Nephron progenitor cell (in vitro differentiated cells): ENCODE data around the gene SCRN1.
A peak's percentile ranks its signal among the peaks of the same experiment; 100 is the strongest.

ENCODE experiments used
- DNase-seq: peaks from one replicate; pipeline ENCODE4 v3.0.0; 2021
- H3K27ac Mint-ChIP-seq: 2 replicates; pipeline ENCODE4 v1.8.0; 2021; ENCODE audit warnings: mild to moderate bottlenecking, moderate library complexity, mixed read lengths
- H3K27me3 Mint-ChIP-seq: 2 replicates; pipeline ENCODE4 v1.8.0; 2021; ENCODE audit warnings: mild to moderate bottlenecking, low read depth, mixed read lengths; ENCODE audit not compliant: poor library complexity
- H3K36me3 Mint-ChIP-seq: 2 replicates; pipeline ENCODE4 v1.8.0; 2021; ENCODE audit warnings: low read depth, mixed read lengths
- H3K4me1 Mint-ChIP-seq: 2 replicates; pipeline ENCODE4 v1.8.0; 2021; ENCODE audit warnings: mixed read lengths
- H3K4me3 Mint-ChIP-seq: 2 replicates; pipeline ENCODE4 v1.8.0; 2021; ENCODE audit warnings: mild to moderate bottlenecking, moderate library complexity, mixed read lengths
- H3K9me3 Mint-ChIP-seq: 2 replicates; pipeline ENCODE4 v1.8.0; 2021; ENCODE audit warnings: mild to moderate bottlenecking, moderate library complexity, mixed read lengths
- CTCF ChIP-seq: fragments of 200-600 bp; sonication (generic); IDR thresholded peaks from 2 replicates; pipeline ENCODE4 v1.5.0; 2021; ENCODE audit warnings: antibody characterized with exemption

The SCRN1 gene

GRCh38 chr7:29915481-29916215 lies 74.0 kb downstream of the SCRN1 start:
- Mint-ChIP-seq H3K27me3 (no peaks in the 10 kb centered on the region), H3K9me3 (no peaks in the 10 kb centered on the region), H3K4me1 (peaks cover 18% of the 10 kb centered on the region), H3K4me3 (no peak overlapping the region), H3K36me3 (peaks cover 37% of the 10 kb centered on the region), H3K27ac (peak overlapping the region; percentile 77)
- no peak for DNase-seq
- TF ChIP-seq CTCF, result no peak

DNA sequence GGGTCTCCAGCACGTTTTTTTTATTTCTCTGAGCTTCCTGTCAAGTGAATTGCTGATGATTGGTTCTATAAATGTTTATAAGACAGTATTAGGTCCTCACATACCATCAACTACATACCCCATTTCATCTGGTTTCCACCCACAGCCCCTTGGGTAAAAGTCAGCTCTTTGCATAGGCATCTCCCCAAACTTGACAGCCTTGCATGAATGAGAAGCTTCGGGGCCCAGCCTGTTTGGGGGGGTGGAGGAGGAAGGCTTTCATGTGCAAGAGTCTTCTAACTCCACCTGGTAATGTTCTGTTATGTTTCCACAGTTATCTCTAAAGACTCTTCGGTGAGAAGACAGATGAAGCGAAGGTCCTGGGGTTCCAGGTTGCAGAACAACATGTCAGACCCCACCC lies 75.4 kb downstream of the SCRN1 start:
- Mint-ChIP-seq H3K27ac (no peak overlapping the region), H3K4me1 (peaks cover 18% of the 10 kb centered on the region), H3K36me3 (peaks cover 25% of the 10 kb centered on the region), H3K4me3 (no peak overlapping the region), H3K27me3 (peaks cover 3% of the 10 kb centered on the region), H3K9me3 (no peaks in the 10 kb centered on the region)
- no peak for DNase-seq
- no peak for TF ChIP-seq CTCF

DNA sequence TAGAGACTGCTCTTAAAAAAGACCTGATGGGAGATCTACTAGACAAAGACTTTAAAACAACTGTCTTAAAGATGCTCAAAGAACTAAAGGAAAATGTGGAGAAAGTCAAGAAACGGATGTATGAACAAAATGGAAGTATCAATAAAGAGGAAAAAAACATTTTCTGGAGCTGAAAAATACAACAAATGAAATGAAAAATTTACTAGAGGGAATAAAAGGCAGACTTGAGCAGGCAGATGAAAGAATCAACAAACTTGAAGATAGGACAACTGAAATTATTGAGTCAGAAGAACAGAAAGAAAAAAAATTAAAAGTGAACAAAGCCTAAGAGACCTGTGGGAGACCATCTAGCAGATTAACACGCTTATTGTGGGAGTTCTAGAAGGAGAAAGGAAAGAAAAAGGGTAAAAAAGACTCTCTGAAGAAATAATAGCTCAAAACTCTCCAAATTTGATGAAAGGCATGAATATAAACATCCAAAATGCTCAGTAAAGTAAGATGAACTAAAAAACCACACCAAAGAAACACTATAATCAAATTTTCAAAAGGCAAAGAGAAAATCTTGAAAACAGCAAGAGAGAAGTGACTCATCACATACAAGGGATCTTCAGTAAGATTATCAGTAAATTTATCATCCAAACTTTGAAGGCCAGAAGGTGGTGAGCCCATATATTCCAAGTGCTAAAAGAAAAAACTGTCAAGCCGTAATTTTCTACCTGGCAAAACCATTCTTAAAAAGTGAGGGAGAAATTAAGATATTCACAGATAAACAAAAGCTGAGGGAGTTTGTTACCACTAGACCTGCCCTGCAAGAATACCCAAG lies 83.2 kb downstream of the SCRN1 start:
- Mint-ChIP-seq H3K4me1 (no peaks in the 10 kb centered on the region), H3K36me3 (peaks cover 59% of the 10 kb centered on the region), H3K27ac (no peak overlapping the region), H3K9me3 (peaks cover 50% of the 10 kb centered on the region), H3K27me3 (peaks cover 3% of the 10 kb centered on the region), H3K4me3 (no peak overlapping the region)
- DNase-seq, result no peak
- TF ChIP-seq CTCF, result no peak

DNA sequence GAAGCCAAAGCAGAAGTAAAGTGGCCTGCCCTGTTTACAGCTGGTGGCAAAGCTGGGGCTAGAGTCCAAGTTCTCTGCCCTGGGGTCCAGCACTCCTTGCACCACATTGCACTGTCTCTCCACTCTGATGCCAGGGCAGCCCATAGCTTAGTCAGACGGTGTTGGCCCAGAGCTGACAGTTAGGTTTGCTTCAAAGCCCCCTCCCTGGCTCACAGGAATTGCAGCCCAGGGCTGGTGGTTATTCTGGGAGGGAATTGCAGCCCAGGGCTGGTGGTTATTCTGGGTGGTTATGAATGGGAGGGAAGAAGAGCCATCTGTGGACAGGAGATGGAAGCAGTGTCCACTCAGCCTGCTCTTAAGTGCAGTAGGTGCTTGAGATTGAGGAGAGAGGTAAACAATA lies 88.9 kb downstream of the SCRN1 start:
- H3K4me1 Mint-ChIP-seq, result no peaks in the 10 kb centered on the region
- peaks cover 5% of the 10 kb centered on the region for H3K27me3 Mint-ChIP-seq
- H3K36me3 Mint-ChIP-seq, result peaks cover 58% of the 10 kb centered on the region
- DNase-seq, result no peak
- no peak overlapping the region for H3K27ac Mint-ChIP-seq
- H3K4me3 Mint-ChIP-seq, result no peak overlapping the region
- H3K9me3 Mint-ChIP-seq, result peaks cover 47% of the 10 kb centered on the region
- no peak for TF ChIP-seq CTCF

GRCh38 chr7:29898301-29898700 lies 91.3 kb downstream of the SCRN1 start:
- Mint-ChIP-seq H3K4me1 (no peaks in the 10 kb centered on the region), H3K9me3 (peaks cover 36% of the 10 kb centered on the region), H3K4me3 (no peak overlapping the region), H3K27me3 (peaks cover 5% of the 10 kb centered on the region), H3K36me3 (peaks cover 40% of the 10 kb centered on the region), H3K27ac (no peak overlapping the region)
- no peak for TF ChIP-seq CTCF
- DNase-seq, result no peak
